ENCODE results near the gene TNFRSF25. TPM values are rescaled to one million over a fixed set of nuclear protein-coding genes. Genes with fewer than 3 reads are reported as not detected.
"Not testable (repeated sequence)": the region's sequence is repeated elsewhere in the genome, so short reads cannot be mapped to it uniquely, and the experiment has no call there.

The TNFRSF25 gene
- total and polyA plus RNA-seq, 8 donors, result 5.6 to 34.8 (median 23.3) TPM

DNA sequence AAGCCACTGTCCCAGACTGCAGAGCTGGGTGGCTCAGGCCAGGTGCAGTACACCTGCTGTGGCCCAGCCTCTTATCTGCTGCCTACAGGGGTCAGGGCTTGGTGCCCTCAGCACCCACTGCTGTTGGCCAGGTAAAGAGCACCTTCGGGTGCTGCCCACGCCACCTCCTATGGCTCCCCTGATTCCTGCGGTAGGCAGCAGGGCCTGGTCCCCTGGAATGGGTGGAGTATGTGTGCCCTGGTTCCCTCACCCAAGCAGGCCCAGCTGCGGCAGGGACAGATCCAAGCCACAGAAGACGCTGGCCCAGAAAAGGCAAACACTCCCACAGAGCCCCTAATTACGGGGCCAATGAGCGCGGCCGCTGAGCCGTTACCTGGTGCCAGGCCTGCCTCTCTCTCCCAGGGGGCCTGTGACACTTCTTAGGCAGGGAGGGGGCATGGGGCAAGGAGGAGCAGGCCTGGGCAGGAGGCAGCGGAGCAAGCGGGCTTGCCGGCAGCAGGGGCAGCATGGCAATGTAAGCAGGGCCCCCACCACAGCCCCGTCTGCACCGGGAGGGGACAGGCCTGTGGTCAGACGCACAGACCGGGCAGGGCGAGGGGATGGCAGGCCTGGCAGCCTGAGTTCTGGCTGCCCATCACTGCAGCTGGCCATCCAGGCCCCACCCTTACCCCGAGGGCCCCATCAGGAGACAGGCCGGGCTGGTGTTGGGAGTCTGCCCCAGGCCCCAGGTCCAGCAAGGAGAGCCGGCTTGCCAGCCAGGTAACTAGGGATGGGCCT lies 22.4 kb downstream of the TNFRSF25 start:
- peaks cover 21 to 94% of the 10 kb centered on the region in 2 donors for H3K27me3 ChIP-seq
- H3K36me3 ChIP-seq, result no peaks in the 10 kb centered on the region
- H3K4me3 ChIP-seq, result no peak overlapping the region
- ATAC-seq, result no peak
- H3K9me3 ChIP-seq, result no peaks in the 10 kb centered on the region
- no peak overlapping the region for H3K27ac ChIP-seq
- DNase-seq, result peak in 1 of 4 donors; percentile 65
- intact Hi-C loops (cut with DNase I), result no loop called here
- TF ChIP-seq, protein P1, sequence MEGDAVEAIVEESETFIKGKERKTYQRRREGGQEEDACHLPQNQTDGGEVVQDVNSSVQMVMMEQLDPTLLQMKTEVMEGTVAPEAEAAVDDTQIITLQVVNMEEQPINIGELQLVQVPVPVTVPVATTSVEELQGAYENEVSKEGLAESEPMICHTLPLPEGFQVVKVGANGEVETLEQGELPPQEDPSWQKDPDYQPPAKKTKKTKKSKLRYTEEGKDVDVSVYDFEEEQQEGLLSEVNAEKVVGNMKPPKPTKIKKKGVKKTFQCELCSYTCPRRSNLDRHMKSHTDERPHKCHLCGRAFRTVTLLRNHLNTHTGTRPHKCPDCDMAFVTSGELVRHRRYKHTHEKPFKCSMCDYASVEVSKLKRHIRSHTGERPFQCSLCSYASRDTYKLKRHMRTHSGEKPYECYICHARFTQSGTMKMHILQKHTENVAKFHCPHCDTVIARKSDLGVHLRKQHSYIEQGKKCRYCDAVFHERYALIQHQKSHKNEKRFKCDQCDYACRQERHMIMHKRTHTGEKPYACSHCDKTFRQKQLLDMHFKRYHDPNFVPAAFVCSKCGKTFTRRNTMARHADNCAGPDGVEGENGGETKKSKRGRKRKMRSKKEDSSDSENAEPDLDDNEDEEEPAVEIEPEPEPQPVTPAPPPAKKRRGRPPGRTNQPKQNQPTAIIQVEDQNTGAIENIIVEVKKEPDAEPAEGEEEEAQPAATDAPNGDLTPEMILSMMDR (IDR thresholded peaks at IDR 0.05), result no peak
- H3K4me1 ChIP-seq, result peaks cover 0 to 22% of the 10 kb centered on the region in 2 donors

DNA sequence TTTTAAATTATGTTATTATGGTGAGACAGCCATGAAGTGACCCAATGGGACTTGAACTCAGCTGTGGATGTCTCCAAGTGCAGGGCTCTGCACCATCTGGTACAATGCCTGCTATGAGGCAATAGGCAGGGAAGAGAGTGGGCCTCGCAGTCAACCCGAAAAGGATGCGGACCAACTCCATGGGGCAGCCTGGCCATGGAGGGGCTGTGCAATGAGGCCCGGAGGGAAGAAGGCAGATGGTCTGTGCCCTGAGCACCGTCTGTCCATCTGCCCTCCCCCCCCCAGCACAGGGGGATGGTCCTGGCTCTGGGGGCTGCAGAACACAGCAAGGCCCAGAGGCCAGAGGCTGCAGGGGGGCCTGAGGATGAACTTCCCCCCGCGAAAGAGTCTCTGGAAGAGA lies 24.4 kb downstream of the TNFRSF25 start:
- TF ChIP-seq, protein P1 (IDR thresholded peaks at IDR 0.05), result no peak
- DNase-seq (no peak), ATAC-seq (no peak)
- Histone ChIP-seq H3K4me3 (no peak overlapping the region), H3K4me1 (peaks cover 0 to 10% of the 10 kb centered on the region in 2 donors), H3K27me3 (peaks cover 2 to 94% of the 10 kb centered on the region in 2 donors), H3K36me3 (no peaks in the 10 kb centered on the region), H3K9me3 (no peaks in the 10 kb centered on the region), H3K27ac (no peak overlapping the region)
- intact Hi-C loops (cut with DNase I), result no loop called here

DNA sequence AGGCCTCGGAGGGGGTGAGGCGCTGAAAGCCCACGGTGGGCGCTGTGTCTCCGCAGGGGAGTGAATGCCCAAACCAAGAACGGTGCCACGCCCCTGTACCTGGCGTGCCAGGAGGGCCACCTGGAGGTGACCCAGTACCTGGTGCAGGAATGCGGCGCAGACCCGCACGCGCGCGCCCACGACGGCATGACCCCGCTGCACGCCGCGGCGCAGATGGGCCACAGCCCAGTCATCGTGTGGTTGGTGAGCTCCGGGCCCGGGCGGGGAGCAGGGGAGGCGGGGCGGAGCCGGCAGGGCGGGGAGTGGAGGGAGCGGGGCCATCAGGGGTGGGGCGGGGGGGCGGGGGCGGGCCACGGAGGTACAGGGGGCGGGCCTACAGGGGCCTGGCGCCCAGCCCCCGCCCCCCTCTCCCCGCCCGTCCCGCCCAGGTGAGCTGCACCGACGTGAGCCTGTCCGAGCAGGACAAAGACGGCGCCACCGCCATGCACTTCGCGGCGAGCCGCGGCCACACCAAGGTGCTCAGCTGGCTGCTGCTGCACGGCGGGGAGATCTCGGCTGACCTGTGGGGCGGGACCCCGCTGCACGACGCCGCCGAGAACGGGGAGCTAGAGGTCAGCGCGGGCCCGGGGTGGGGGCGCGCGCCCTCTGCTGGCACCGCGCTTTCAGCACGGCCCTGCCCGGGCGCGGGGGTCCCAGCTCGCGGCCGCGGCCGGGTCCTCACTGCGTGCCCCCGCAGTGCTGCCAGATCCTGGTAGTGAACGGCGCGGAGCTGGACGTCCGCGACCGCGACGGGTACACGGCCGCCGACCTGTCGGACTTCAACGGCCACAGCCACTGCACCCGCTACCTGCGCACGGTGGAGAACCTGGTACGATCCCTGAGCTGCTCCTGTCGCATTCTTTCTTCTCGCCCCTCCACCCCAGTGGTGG lies 25.5 kb downstream of the TNFRSF25 start:
- Histone ChIP-seq H3K9me3 (no peaks in the 10 kb centered on the region), H3K4me3 (peak overlapping the region in 1 of 2 donors; percentile 14), H3K27ac (no peak overlapping the region), H3K27me3 (peaks cover 0 to 88% of the 10 kb centered on the region in 2 donors), H3K4me1 (peaks cover 0 to 10% of the 10 kb centered on the region in 2 donors), H3K36me3 (no peaks in the 10 kb centered on the region)
- intact Hi-C loops (cut with DNase I), result no loop called here
- DNase-seq (peak in 2 of 4 donors; percentile 51 to 90), ATAC-seq (peak; percentile 81)
- TF ChIP-seq, protein P1 (IDR thresholded peaks at IDR 0.05), result peak in 1 of 2 donors; percentile 23

DNA sequence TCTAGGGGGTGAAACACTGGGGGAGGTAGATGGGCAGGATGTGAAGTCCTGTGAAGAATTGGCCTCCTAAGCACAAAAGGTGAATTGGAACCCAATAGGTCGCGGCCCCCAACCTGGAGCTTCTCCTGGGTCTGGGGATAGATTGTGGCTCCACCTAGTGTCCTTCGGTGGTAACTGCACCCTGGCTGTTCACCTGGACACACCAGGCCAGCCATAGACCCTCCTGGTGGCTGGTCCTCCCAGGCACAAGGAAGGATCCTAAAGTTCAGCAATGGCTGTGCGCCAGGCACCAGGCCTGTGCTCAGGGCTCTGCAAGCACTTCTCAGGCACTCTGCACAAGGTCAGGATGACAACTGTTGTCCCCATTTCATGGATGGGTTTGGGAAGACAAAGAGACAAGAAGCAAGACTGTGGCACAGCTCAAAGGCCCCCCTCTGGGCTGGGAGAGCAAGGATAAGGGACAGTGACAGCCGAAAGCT lies 27.9 kb downstream of the TNFRSF25 start:
- peaks cover 0 to 72% of the 10 kb centered on the region in 2 donors for H3K27me3 ChIP-seq
- H3K27ac ChIP-seq, result no peak overlapping the region
- H3K9me3 ChIP-seq, result no peaks in the 10 kb centered on the region
- H3K4me3 ChIP-seq, result no peak overlapping the region
- ATAC-seq (peak; percentile 82), DNase-seq (peak in 3 of 4 donors; percentile 53 to 82 (median 65))
- H3K36me3 ChIP-seq, result no peaks in the 10 kb centered on the region
- H3K4me1 ChIP-seq, result peaks cover 0 to 10% of the 10 kb centered on the region in 2 donors
- intact Hi-C loops (cut with DNase I), result no loop called here
- TF ChIP-seq, protein P1 (IDR thresholded peaks at IDR 0.05), result peak; percentile 96 to 99

DNA sequence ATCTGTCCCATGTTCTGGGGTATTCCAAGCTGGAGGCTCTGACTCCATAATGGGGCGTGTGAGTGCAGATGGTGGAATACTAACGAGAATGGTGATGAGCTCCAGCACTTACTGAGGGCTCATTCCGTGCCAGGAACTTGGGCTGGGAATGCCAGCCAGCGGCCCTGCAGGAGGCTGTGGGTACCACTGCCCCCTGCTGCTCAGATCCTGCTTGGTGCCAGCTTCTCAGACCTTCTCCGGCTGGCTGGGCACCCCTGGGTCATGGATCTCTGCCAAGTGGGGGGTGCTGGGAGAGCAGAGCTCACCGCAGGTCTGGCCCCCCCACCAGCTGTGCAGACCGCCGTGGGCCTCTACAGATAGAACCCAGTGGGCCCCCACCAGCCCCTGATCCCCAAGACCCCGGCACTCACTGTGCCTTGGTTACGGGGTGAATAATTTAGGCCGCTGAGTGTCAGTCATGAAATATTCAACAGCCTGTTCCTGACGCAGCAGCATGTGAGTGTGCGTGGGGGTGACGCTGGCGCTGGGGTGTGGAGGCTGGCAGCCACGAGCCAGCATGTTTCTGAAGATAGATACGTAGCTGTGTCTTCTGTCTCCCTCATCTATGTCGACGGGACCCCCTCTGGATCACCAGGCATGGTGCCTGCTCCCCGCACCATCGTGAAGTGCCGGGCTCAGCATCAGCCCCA lies 28.8 kb downstream of the TNFRSF25 start:
- H3K4me3 ChIP-seq; H3K27ac ChIP-seq; H3K36me3 ChIP-seq; H3K9me3 ChIP-seq; ATAC-seq; H3K4me1 ChIP-seq; intact Hi-C loops (cut with DNase I): not testable (repeated sequence)
- DNase-seq, result peak in 1 of 4 donors; percentile 51
- H3K27me3 ChIP-seq, result peaks cover 0 to 68% of the 10 kb centered on the region in 2 donors

DNA sequence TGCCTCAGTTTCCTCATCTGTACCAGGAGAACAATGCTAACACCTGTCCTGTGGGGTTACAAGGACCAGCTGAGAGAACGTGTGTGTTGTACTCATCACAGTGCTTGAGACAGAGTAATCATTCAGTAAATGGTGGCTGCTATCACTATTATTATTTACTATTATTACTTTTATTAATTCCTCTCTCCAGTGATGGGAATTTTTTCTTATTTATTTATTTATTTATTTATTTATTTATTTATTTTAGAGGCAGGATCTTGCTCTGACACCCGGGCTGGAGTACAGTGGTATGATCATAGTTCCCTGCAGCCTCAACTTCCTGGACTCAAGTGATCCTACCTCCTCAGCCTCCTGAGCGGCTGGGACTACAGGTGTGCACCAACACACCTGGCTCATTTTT lies 29.7 kb downstream of the TNFRSF25 start:
- peaks cover 0 to 64% of the 10 kb centered on the region in 2 donors for H3K27me3 ChIP-seq
- intact Hi-C loops (cut with DNase I); H3K9me3 ChIP-seq; H3K36me3 ChIP-seq; H3K27ac ChIP-seq; H3K4me1 ChIP-seq; H3K4me3 ChIP-seq; DNase-seq; ATAC-seq: not testable (repeated sequence)

All from left lung (tissue), 10 donors.